A673 (cell line): ENCODE data around the gene DCLRE1B. TPM values are rescaled to one million over a fixed set of nuclear protein-coding genes. Genes with fewer than 3 reads are reported as not detected.

ENCODE experiments used
- BruUV-seq: library from RNA; stranded (reverse); fragments of 400-500 nt; replicated peaks from 2 replicates; lab custom pipeline; 2021; lab: Mats Ljungman, UMichigan
- CTCF ChIA-PET: fragments of 300-600 bp; sonication (Branson Sonifier 250); formaldehyde crosslinking; loops from one replicate; lab custom pipeline; 2022; ENCODE audit warnings: antibody characterized with exemption; lab: Charles Lee
- POLR2A ChIA-PET: fragments of 300-600 bp; sonication (Branson Sonifier 250); formaldehyde crosslinking; loops from one replicate; lab custom pipeline; 2022; ENCODE audit warnings: antibody characterized with exemption; ENCODE audit not compliant: low non-redundant PET; lab: Charles Lee
- DNase-seq: peaks from one replicate; pipeline ENCODE4 v3.0.0-alpha.2; 2015; ENCODE audit warnings: low spot score
- H3K27ac ChIP-seq: fragments of 200-600 bp; sonication (generic); 2 replicates; pipeline ENCODE4 v1.5.1; 2016; ENCODE audit warnings: mixed run types, low read depth, mild to moderate bottlenecking, mixed read lengths, antibody characterized with exemption, low read length; ENCODE audit not compliant: poor library complexity, severe bottlenecking
- H3K27me3 ChIP-seq: fragments of 200-600 bp; sonication (generic); replicated peaks from 2 replicates; pipeline ENCODE4 v1.6.1; 2017; ENCODE audit warnings: mixed run types, low read depth, mild to moderate bottlenecking, mixed read lengths, antibody characterized with exemption, low read length; ENCODE audit not compliant: insufficient read depth, poor library complexity
- H3K36me3 ChIP-seq: fragments of 200-600 bp; sonication (generic); 2 replicates; pipeline ENCODE4 v1.6.1; 2016; ENCODE audit warnings: mixed run types, mild to moderate bottlenecking, mixed read lengths, antibody characterized with exemption, low read length; ENCODE audit not compliant: insufficient read depth, poor library complexity, severe bottlenecking
- H3K4me1 ChIP-seq: fragments of 200-600 bp; sonication (generic); 2 replicates; pipeline ENCODE4 v1.6.1; 2017; ENCODE audit warnings: mixed run types, mild to moderate bottlenecking, mixed read lengths, antibody characterized with exemption, low read length; ENCODE audit not compliant: insufficient read depth, poor library complexity, severe bottlenecking
- H3K4me3 ChIP-seq: fragments of 200-600 bp; sonication (generic); 2 replicates; pipeline ENCODE4 v1.5.1; 2016; ENCODE audit warnings: low read depth, mixed run types, mild to moderate bottlenecking, mixed read lengths, low read length; ENCODE audit not compliant: poor library complexity, severe bottlenecking
- H3K9me3 ChIP-seq: fragments of 200-600 bp; sonication (generic); 2 replicates; pipeline ENCODE4 v1.6.1; 2016; ENCODE audit warnings: mixed run types, low read depth, mild to moderate bottlenecking, mixed read lengths, antibody characterized with exemption, low read length; ENCODE audit not compliant: poor library complexity, severe bottlenecking
- CTCF ChIP-seq: fragments of 300-800, 200-600 bp; sonication (generic); conservative IDR thresholded peaks from 2 replicates; pipeline ENCODE4 v1.5.1; 2017; ENCODE audit warnings: low read depth, mild to moderate bottlenecking, antibody characterized with exemption, low read length, moderate library complexity, mixed read lengths
- EZH2 ChIP-seq: fragments of 200-600 bp; sonication (generic); IDR thresholded peaks from 2 replicates; pipeline ENCODE4 v1.6.1; 2017; ENCODE audit warnings: borderline replicate concordance, low read depth, mild to moderate bottlenecking, mixed read lengths, antibody characterized with exemption, low read length; ENCODE audit not compliant: poor library complexity, severe bottlenecking
- intact Hi-C: fragments of 100-400 bp; cut with micrococcal nuclease; formaldehyde crosslinking; loops from one replicate; pipeline ENCODE4 v1.10.0; 2022; ENCODE audit not compliant: unreplicated experiment
- total RNA-seq: library from RNA; stranded (reverse); gene quantifications from 2 replicates; pipeline ENCODE4 v1.2.3, GENCODE V29; 2021

Gene DCLRE1B
- total RNA-seq, 1 experiment from 2014 or later = 34.6 TPM

- DNase-seq = no peak
- peaks cover 66% of the 10 kb centered on the region for H3K36me3 ChIP-seq
- H3K4me3 ChIP-seq = no peak overlapping the region
- TF ChIP-seq EZH2 = no peak
- H3K27me3 ChIP-seq = no peaks in the 10 kb centered on the region
- ChIA-PET CTCF (no interaction called here), POLR2A (no interaction called here)
- intact Hi-C loops = no loop called here
- no peak overlapping the region for H3K27ac ChIP-seq
- no peaks in the 10 kb centered on the region for H3K9me3 ChIP-seq
- no TSS peak for BruUV-seq
- H3K4me1 ChIP-seq = peaks cover 19% of the 10 kb centered on the region
Measured at GRCh38 chr1:113895961-113896360, 9.2 kb upstream of the DCLRE1B start.

GRCh38 chr1:113898241-113898814, 6.8 kb upstream of the DCLRE1B start:
- Histone ChIP-seq H3K36me3 (peaks cover 86% of the 10 kb centered on the region), H3K27me3 (no peaks in the 10 kb centered on the region), H3K27ac (no peak overlapping the region), H3K4me3 (no peak overlapping the region), H3K4me1 (peaks cover 4% of the 10 kb centered on the region), H3K9me3 (no peaks in the 10 kb centered on the region)
- TF ChIP-seq CTCF = no peak
- TF ChIP-seq EZH2 = no peak
- no peak for DNase-seq
- ChIA-PET POLR2A (no interaction called here), CTCF (interaction anchor here (0.7 kb wide), 1 partner anchor 248 kb away, joined by 3 read pairs; no protein-coding TSS in a partner anchor)
- intact Hi-C loops = no loop called here
- BruUV-seq = no TSS peak

- DNase-seq = no peak
- H3K27ac ChIP-seq = no peak overlapping the region
- H3K27me3 ChIP-seq = no peaks in the 10 kb centered on the region
- no peaks in the 10 kb centered on the region for H3K9me3 ChIP-seq
- H3K36me3 ChIP-seq = peaks cover 85% of the 10 kb centered on the region
- TF ChIP-seq EZH2 (no peak), CTCF (no peak)
- ChIA-PET POLR2A (no interaction called here), CTCF (interaction anchor here (0.7 kb wide), 1 partner anchor 247 kb away, joined by 3 read pairs; no protein-coding TSS in a partner anchor)
- no peak overlapping the region for H3K4me3 ChIP-seq
- BruUV-seq = no TSS peak
- H3K4me1 ChIP-seq = peaks cover 10% of the 10 kb centered on the region
- intact Hi-C loops = no loop called here
Measured at GRCh38 chr1:113899111-113899510, 6.0 kb upstream of the DCLRE1B start.

- peaks cover 65% of the 10 kb centered on the region for H3K36me3 ChIP-seq
- no peak for DNase-seq
- H3K9me3 ChIP-seq = no peaks in the 10 kb centered on the region
- H3K4me1 ChIP-seq = peaks cover 10% of the 10 kb centered on the region
- ChIA-PET POLR2A (no interaction called here), CTCF (no interaction called here)
- H3K27ac ChIP-seq = no peak overlapping the region
- no peak overlapping the region for H3K4me3 ChIP-seq
- no TSS peak for BruUV-seq
- no peaks in the 10 kb centered on the region for H3K27me3 ChIP-seq
- TF ChIP-seq EZH2 (no peak), CTCF (no peak)
- intact Hi-C loops = no loop called here
Measured at GRCh38 chr1:113901191-113901590, 3.9 kb upstream of the DCLRE1B start.
